ENCODE results near the gene TSPAN12. TPM values are rescaled to one million over a fixed set of nuclear protein-coding genes. Genes with fewer than 3 reads are reported as not detected.

The TSPAN12 gene
- total and polyA plus RNA-seq, 2 of the 8 experiments (the other 6 are each of a cell fraction or from before 2014, with no cell fraction given): 6.1 to 17.9 TPM

DNA sequence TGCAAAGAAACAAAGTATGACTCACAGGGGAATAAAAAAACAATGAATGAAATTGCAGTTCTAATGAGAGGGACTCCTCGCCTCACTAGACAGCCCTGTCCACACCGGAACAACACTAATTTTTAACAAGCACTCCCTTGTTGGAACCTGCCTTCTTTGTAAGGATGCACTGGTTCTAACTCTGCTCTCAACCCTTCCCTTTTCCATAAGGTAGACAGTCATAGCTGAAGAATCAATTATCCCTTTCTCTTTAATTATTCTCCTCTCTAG, 65.1 kb downstream of the TSPAN12 start:
- Histone ChIP-seq H3K56ac (replicated peaks; ENCODE audit: insufficient read length, low read depth, low read length) (no peak overlapping the region), H3K79me1 (ENCODE audit: low read depth, low read length) (no peaks in the 10 kb centered on the region), H3K36me3 (ENCODE audit: control insufficient read depth in 2 of 4, insufficient read depth in 4 of 4, low read length in 3 of 4) (no peaks in the 10 kb centered on the region), H3K27ac (ENCODE audit: low read depth, low read length) (no peak overlapping the region), H3K23me2 (ENCODE audit: low read depth, low read length) (no peaks in the 10 kb centered on the region; the same call in 1 of the 2 replicates), H3K9me3 (ENCODE audit: insufficient read depth in 2 of 2, low read depth in 1 of 2, low read length in 1 of 2) (peaks cover 0 to 2% of the 10 kb centered on the region in 2 experiments; a peak in 1 of 4 replicates), H3K4me1 (replicated peaks in 1 of 4; ENCODE audit: control insufficient read depth in 3 of 4, insufficient read depth in 4 of 4, low read length in 3 of 4) (peaks cover 0 to 4% (median 0%) of the 10 kb centered on the region in 4 experiments; a peak in 1 of 7 replicates), H3K4ac (replicated peaks; ENCODE audit: insufficient read length, low read depth, low read length) (no peak overlapping the region), H2AFZ (ENCODE audit: low read length) (no peak overlapping the region), H3K4me2 (ENCODE audit: insufficient read depth in 1 of 2, low read depth in 2 of 2, low read length in 2 of 2) (no peak overlapping the region), H3K79me2 (ENCODE audit: control insufficient read depth in 1 of 2, insufficient read depth in 2 of 2, low read length in 2 of 2) (no peaks in the 10 kb centered on the region), H2BK5ac (ENCODE audit: low read depth, low read length) (no peak overlapping the region), H4K91ac (replicated peaks; ENCODE audit: insufficient read length, low read length) (no peak overlapping the region), H3K27me3 (replicated peaks in 1 of 4; ENCODE audit: control insufficient read depth in 3 of 4, extremely low read depth in 1 of 4, insufficient read depth in 3 of 4, low read length in 3 of 4) (no peaks in the 10 kb centered on the region), H3K23ac (ENCODE audit: insufficient read length) (no peak overlapping the region), H3K4me3 (ENCODE audit: extremely low read depth in 1 of 4, insufficient read depth in 2 of 4, low read depth in 3 of 4, low read length in 4 of 4) (no peak overlapping the region), H4K20me1 (replicated peaks in 1 of 2; ENCODE audit: control insufficient read depth in 1 of 2, insufficient read depth in 2 of 2, low read length in 2 of 2) (no peaks in the 10 kb centered on the region), H2BK12ac (ENCODE audit: low read depth, low read length) (no peak overlapping the region), H4K8ac (ENCODE audit: extremely low read depth, insufficient read depth, low read length) (no peak overlapping the region), H2BK120ac (replicated peaks; ENCODE audit: low read depth, low read length) (no peak overlapping the region), H3K18ac (ENCODE audit: extremely low read depth, low read length) (no peak overlapping the region), H4K5ac (ENCODE audit: insufficient read length, low read depth, low read length) (no peak overlapping the region), H2BK15ac (ENCODE audit: low read length) (no peak overlapping the region), H3K14ac (ENCODE audit: insufficient read length) (no peak overlapping the region), H3K9ac (replicated peaks in 1 of 4; ENCODE audit: extremely low read depth in 1 of 4, low read depth in 3 of 4, low read length in 3 of 4) (no peak overlapping the region), H2BK20ac (ENCODE audit: low read length) (no peak overlapping the region), H2AK5ac (ENCODE audit: low read depth, low read length) (no peak overlapping the region)
- ChIA-PET POLR2A (ENCODE audit: partially characterized antibody) (interaction anchor here (1.0 kb wide), 1 partner anchor 14 kb away, joined by 3 read pairs; no protein-coding TSS in a partner anchor), CTCF (ENCODE audit: partially characterized antibody) (interaction anchor here (0.5 to 2.8 kb wide), 25 partner anchors 9 to 316 kb away, joined by 3 to 25 read pairs (median 6); partner anchors contain the start of genes CPED1 and TSPAN12)
- TF ChIP-seq BCL11A (IDR thresholded peaks at IDR 0.05; ENCODE audit: low read depth in 2 of 2, low read length in 2 of 2) (no peak), TEAD4 (IDR thresholded peaks at IDR 0.05; ENCODE audit: low read depth, low read length) (no peak), SRF (IDR thresholded peaks at IDR 0.05; ENCODE audit: low read depth, low read length) (no peak)
- 96% methylated on average over 2 of the region's 2 CpGs; no CpG with 5 or more reads in 1 of the 2 experiments for WGBS, 2 experiments (ENCODE audit: extremely low coverage in 1 of 2, insufficient coverage in 1 of 2, insufficient read length in 1 of 2, insufficient replicate concordance in 2 of 2, low coverage in 1 of 2, low lambda C conversion rate in 2 of 2, missing lambda C conversion rate in 1 of 2)
- FAIRE-seq: no peak
- DNase-seq (ENCODE audit: low read depth in 1 of 2, low spot score in 2 of 2): no peak

Measured in H1 (cell line).